NCI-H345 treated with DMSO at 0.1 percent for 48 hours (cell line): ENCODE data around the gene CLBA1.
A peak's percentile ranks its signal among the peaks of the same experiment; 100 is the strongest.
"Not testable (repeated sequence)": the region's sequence is repeated elsewhere in the genome, so short reads cannot be mapped to it uniquely, and the experiment has no call there.

Experiments
- DNase-seq: peaks from one replicate; lab custom pipeline; 2025; ENCODE audit not compliant: unreplicated experiment; lab: John Stamatoyannopoulos, UW

CLBA1 gene

DNA sequence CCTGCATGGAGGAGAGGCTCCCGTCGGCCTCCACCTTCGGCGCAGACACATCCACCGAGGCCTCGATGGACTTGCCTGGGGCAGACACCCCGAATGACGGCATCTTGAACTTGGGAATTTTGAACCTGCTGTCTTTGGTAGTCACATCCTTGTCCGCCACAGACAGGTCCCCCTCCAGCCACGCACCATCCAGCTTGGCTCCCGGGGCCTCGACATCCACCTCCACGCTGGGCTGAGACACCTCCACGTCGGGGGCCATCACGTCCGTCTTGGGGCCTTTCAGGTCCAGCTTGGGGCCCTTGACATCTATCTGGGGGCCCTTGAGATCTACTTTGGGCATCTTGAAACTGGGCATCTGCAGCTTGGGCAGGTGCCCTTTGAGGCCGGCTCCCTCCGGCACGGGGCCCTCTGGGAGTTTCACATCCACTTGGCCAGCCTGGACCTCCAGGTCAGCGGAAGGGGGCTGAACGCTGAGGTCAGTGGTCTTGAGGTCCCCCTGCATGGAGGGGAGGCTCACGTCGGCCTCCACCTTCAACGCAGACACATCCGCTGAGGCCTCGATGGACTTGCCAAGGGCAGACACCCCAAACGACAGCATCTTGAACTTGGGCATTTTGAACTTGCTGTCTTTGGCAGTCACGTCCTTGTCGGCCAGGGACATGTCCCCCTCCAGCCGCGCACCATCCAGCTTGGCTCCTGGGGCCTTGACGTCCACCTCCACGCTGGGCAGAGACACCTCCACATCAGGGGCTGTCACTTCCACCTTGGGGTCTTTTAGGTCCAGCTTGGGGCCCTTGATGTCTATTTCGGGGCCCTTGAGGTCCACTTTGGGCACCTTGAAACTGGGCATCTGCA lies 37.5 kb upstream of the CLBA1 start:
- not testable (repeated sequence) for DNase-seq

DNA sequence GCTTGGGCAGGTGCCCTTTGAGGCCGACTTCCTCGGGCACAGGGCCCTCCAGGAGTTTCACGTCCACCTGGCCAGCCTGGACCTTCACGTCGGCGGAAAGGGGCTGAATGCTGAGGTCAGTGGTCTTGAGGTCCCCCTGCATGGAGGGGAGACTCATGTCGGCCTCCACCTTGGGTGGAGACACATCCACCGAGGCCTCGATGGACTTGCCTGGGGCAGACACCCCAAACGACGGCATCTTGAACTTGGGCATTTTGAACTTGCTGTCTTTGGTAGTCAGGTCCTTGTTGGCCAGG lies 36.9 kb upstream of the CLBA1 start:
- DNase-seq, result no peak

DNA sequence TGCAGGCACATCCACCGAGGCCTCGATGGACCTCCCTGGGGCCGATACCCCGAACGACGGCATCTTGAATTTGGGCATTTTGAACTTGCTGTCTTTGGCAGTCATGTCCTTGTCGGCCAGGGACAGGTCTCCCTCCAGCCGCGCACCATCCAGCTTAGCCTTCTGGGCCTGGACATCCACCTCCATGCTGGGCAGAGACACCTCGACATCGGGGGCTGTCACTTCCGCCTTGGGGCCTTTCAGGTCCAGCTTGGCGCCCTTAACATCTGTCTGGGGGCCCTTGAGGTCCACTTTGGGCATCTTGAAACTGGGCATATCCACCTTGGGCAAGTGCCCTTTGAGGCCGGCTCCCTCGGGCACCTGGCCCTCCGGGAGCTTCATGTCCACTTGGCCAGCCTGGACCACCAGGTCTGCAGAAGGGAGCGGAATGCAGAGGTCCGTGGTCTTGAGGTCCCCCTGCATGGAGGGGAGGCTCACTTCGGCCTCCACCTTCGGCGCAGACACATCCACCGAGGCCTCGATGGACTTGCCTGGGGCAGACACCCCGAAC lies 36.1 kb upstream of the CLBA1 start:
- DNase-seq, result not testable (repeated sequence)

DNA sequence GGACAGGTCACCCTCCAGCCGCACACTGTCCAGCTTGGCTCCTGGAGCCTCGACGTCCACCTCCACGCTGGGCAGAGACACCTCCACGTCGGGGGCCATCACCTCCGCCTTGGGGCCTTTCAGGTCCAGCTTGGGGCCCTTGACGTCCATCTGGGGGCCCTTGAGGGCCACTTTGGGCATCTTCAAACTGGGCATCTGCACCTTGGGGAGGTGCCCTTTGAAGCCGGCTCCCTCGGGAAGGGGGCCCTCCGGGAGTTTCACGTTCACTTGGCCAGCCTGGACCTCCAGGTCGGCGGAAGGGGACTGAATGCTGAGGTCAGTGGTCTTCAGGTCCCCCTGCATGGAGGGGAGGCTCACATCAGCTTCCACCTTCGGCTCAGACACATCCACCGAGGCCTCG lies 35.6 kb upstream of the CLBA1 start:
- no peak for DNase-seq

DNA sequence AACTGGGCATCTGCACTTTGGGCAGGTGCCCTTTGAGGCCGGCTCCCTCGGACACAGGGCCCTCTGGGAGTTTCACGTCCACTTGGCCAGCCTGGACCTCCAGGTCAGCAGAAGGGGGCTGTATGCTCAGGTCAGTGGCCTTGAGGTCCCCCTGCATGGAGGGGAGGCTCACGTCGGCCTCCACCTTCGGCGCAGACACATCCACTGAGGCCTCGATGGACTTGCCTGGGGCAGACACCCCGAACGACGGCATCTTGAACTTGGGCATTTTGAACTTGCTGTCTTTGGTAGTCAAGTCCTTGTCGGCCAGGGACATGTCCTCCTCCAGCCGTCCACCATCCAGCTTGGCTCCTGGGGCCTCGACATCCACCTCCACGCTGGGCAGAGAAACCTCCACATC lies 34.9 kb upstream of the CLBA1 start:
- not testable (repeated sequence) for DNase-seq

DNA sequence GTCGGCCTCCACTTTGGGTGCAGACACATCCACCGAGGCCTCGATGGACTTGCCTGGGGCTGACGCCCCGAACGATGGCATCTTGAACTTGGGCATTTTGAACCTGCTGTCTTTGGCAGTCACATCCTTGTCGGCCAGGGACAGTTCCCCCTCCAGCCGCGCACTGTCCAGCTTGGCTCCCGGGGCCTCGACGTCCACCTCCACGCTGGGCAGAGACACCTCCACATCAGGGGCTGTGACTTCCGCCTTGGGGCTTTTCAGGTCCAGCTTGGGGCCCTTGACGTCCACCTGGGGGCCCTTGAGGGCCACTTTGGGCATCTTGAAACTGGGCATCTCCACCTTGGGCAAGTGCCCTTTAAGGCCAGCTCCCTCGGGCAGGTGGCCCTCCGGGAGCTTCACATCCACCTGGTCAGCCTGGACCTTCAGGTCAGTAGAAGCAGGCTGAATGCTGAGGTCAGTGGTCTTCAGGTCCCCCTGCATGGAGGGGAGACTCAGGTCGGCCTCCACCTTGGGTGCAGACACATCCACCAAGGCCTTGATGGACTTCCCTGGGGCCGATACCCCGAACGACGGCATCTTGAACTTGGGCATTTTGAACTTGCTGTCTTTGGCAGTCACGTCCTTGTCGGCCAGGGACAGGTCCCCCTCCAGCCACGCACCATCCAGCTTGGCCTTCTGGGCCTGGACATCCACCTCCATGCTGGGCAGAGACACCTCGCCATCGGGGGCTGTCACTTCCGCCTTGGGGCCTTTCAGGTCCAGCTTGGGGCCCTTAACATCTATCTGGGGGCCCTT lies 33.5 kb upstream of the CLBA1 start:
- DNase-seq, result not testable (repeated sequence)

DNA sequence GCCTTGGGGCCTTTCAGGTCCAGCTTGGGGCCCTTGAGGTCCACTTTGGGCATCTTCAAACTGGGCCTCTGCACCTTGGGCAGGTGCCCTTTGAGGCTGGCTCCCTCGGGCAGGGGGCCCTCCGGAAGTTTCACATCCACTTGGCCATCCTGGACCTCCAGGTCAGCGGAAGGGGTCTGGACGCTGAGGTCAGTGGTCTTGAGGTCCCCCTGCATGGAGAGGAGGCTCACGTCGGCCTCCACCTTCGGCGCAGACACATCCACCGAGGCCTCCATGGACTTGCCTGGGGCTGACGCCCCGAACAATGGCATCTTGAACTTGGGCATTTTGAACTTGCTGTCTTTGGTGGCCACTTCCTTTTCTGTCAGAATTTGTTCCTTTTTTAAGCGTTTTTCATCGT lies 32.5 kb upstream of the CLBA1 start:
- DNase-seq, result no peak

DNA sequence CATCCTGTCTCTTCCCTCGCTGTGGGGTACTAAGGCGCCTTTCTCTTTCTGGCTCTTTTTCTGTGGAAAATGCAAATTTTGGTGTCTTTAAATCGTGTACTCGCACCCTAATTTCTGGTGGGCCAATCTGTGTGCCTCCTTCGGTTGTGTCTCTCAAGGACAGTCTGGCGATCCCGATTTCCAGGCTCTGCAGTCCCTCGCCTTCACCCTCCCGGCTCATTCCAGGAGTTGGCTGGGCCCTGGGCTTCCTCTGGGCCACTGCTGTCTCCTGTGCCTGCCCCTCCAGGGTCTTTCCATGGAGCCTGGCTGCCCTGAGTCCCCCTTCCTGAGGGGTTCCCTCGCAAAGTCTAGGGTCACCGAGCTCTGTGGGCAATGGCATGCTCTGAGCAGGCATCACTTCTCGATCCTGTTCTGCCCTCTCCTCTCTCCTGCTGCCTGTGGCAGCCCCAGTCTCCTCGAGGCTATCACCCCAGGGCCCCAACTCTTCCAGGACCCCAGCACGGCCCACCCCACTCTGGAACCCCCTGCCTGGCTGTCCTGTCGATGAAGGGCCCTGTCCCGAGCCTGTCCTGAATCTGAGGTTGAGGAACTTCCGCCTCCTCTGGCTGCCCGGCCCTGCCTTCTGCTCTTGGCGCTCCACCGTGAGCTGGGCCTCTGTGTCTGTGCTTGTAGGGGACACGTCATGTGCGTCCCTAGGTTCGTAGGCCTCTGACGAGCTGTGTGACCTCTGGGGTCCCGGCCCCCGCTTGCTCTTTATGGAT lies 31.5 kb upstream of the CLBA1 start:
- no peak for DNase-seq

DNA sequence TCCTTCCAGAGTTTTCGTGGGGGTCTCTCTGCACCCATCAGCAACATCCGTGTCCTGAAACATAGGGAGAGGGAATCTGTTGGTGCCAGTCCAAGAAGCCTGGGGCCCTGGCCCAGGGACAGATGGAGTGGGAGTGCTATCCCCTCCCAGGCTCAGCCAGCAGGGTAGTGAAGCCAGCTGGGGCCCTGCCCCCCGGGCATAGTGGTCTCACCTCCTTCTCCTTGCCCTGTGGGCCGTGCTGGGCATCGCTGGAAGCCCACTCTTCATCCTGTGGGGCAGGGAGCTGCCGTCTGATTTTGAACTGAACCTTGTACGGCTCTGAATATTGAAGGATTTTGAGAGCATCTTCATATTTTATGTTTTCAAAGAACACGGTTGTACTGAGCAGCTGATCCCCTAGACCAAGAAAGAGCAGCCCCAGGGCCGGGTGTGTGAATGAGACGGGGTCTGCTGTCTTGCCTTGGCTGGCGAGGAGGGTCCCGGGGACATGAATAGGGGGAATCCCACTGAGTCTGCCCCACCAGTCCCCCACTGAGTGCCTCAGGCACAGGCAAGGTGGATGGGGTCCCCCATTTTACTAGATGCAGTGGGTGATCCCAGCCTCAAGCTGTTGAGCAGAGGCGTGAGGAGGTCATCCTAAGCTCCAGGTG lies 30.7 kb upstream of the CLBA1 start:
- no peak for DNase-seq

DNA sequence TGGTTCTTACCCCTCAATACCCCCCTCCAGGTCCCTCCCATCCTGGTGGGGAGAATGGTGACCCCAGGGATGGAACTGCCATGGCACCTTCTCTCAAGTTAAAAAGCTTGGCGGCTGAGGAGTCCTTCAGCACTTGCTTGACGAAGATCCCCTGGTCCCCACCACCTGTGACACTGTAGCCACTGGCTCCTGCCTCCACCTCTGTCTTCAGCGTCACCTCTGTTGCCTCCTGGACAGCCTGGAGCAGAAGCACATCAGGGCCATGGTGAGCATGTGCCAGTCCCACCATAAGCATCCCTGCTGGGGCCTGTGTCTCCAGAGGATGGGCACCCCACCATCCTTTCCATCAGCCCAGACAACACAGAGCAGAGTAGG lies 30.2 kb upstream of the CLBA1 start:
- no peak for DNase-seq

DNA sequence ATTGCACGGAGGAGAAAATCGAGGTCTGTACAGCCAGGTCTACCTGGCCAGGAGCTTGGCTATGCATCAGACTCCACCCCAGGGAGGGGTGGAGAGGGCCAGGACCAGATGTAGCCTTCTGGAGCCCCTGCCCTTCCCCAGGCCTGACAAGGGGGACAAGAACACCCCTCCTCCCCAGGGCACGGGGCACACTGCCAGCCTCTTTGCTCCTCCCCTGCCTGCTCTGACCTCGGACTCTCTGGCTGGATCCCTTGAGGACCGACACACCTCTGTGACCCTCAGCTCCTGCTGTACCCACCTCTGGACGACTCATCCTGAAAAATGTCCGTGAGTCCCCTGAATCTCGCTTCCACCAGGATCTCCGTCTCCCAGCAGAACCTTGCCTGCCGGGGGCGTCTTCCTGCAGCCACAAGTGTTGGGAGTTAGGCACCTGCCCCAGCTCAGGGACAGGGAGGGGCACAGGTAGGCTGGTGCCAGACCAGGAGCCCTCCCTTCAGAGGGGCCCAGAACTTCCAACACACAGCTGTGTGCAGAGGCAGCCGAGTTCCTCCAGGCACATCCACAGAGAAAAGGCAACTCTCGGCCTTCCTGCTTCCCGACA lies 29.2 kb upstream of the CLBA1 start:
- no peak for DNase-seq

DNA sequence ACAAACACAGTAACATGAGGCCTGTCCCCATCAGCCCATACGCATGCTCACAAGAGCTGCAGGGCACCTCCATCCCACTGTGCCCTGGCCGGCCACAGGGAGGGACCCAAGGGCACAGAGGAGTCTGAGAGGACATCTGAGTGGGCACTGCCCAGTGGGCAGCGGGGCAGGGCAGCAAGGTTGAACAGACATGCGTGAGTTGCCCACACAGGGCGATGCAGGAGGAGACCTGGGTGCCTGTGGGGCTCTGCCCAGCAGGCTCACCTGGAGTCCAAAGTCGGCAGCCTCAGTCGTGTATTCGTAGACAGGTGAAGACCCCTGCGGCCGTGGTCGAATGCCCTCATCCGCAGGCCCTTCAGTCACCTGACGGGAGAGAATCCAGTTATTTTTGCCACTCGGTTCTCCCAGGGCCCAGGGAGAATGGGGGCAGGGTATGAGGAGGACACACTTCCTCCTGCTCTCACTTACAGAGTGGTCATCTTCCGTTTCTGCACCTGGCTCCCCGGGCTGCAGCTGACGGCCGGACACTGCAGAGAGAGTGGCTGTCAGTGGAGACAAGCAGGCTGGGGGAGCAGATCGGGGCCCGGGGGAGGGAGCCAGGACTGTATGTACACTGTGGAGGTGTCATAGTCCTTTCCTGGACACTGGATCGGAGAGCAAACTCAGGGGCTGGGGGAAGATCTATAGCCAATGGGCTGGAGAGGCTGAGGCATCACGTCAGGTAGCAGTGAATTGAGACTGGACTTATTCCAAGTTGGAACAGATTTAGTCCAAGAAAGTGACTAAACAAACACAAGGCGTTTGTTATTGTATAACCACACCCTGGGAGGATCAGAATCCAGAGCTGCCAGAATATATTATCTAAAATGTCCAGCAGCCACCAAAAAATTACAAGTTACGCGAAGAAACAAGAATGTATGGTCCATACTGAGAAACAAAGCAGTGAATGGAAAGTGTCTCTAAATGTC lies 28.2 kb upstream of the CLBA1 start:
- DNase-seq, result no peak

DNA sequence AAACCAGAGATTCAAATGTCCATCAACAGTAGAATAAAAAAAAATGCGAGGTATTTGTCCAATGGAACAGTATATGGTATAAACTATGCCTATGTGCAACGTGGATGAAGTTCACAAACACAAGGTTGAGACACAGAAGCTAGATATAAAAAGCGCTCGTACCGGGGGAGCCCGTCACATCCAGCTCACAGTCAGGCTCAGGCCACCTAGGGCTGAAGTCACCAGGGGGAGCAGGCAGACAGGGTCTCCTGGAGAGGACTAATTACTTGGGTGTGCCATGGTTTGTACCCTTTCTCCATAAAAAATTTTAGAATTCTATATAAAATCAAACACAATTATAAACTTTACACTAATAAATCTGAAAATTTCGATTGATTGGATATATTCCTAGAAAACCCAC lies 21.0 kb upstream of the CLBA1 start:
- no peak for DNase-seq

DNA sequence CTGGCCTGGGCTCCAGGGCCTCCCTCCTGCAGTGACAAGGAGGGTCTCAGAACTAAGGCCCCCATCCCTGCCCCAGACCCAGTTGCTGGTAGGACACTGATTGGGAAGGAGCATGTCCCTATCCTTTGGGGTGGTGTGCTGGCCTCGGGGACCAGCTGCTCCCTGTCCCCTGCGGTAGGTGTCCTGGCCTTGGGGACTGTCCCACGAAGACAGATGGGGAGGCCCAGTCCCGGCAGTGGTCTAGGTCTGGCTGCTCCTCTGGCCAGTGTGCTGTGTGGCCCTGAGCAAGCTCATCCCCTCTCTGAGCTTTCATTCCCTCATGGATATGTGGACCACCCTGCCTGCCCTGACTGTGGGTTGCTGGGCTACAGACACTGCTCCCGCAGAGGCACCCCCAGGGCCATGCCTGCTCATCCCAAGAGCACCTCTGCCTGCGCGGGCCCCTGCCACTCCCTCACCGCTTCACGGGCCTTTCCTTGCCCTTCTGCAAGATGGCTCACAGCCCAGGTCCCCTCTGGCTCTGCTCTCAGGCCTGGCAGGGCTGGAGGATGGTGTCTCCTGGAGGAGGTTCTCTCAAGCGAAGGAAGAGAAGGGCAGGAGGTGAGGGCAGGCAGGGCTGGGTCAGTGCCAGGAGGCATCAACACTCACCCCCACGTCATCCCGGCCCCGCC lies 19.9 kb upstream of the CLBA1 start:
- DNase-seq, result no peak

DNA sequence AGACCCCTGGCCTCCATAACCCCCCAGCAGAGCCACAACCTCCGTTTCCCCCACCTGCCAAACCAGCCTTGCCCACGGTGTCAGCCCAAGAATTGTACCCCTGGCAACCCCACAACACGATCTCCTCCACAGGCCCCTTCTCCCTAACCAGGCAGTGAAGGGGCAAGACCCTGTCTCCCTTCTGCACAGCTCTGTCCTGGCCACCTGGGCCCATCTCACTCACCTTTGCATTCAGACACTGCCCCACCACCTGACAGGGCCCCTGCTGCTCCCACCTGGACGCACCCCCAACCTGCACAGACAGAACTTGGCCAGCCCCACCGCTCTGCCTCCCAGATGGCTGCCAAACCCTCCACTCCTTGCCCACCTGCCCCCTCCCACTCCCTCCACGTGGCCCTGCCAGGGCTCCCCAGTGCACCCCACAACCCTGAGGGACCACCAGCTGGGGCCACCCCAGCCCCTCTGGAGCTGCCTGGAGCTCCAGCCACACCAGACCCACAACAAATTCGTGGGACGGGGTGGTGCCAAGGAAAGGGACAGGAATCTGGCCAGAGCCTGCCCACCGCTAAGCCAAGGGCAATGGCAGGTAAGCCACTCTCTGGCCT lies 19.2 kb upstream of the CLBA1 start:
- DNase-seq, result no peak

DNA sequence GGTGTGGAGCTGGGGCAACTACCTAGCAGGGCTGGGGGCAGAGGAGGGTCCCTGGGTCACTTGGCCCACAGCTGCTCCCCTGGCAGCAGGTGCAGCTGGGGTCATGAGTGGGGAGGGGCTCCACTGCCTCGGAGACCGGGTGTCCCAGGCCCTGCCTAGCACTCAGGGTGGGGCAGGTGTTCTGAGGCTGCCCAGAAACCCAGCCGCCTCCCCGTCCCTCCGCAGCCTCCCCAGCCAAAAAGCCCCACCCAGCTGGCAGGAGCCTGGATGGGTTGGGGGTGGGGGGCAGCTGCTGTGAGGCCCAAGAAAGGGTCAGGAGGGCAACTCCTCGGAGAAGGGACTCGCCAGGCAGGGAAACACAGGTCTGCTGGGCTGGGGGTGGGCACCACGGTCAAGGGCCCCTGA lies 18.6 kb upstream of the CLBA1 start:
- DNase-seq, result no peak

DNA sequence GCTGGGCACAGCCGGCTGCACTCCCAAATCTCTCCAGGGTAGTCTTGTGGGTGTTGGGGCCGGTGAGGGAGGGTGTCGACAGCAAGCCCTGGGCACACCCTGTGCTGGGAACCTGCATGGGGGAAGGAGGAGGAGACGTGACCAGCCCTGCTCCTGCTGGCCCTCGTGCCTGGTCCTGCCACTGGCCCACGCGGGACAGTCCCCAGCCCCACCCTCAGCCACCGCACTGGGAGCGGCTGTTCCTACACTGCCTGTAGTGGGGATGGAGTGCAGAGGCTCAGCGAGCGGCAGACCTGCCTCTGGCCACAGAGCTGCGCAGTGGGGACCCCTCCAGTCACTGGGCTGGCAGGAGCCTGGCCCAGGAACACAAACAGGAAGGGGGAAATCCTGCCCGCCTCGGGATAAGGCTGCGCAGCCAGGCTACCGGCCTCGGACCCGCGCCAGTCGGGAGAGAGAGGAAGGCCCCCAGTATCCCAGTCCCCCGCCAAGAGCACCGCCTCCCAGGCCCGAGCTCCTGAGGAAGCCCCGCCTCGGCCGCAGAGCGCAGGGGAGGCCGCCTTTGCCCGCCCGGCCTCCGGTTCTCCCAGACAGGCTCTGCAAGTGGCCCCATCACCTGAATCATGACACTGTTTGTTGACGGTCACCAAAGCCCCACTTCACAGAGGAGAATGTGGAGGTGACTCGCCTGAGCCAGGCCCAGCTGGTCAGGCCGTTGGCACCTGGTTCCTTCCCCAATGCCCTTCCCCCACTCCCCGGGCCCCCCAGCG lies 18.0 kb upstream of the CLBA1 start:
- DNase-seq, result peak; percentile 36

DNA sequence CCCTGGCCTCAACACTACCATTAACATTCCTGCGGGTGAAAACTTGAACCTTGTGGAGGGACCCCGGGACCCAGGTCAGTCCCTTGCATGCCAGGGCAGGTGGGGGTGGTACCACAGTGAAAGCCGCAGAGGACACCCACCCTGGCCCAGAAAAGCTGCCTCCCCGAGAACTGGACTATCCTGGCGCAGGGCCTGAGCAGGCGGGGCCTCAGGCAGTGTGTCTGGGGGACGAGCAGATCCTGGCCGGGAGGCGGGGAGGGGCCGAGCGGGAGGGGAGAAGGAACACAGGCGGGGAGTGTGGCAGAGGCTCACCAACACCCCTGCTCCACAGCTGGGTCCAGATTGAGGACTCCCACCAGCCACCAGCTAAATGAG lies 17.4 kb upstream of the CLBA1 start:
- peak; percentile 36 for DNase-seq
